GM20000 (cell line): ENCODE results near the gene PAH.
"Not testable (repeated sequence)": the region's sequence is repeated elsewhere in the genome, so short reads cannot be mapped to it uniquely, and the experiment has no call there.

Experiments
- DNase-seq: peaks from one replicate; pipeline ENCODE4 v3.0.0; 2012; ENCODE audit warnings: low spot score
- CTCF ChIP-seq: IDR thresholded peaks from 2 replicates; pipeline ENCODE4 v1.5.1; 2012; ENCODE audit warnings: mild to moderate bottlenecking, control low read depth; ENCODE audit errors: extremely low read depth, missing control alignments

Gene PAH

GRCh38 chr12:102851246-102851645, 65.8 kb downstream of the PAH start:
- TF ChIP-seq CTCF, result no peak
- DNase-seq, result no peak

GRCh38 chr12:102849722-102850447, 67.2 kb downstream of the PAH start:
- no peak for TF ChIP-seq CTCF
- no peak for DNase-seq

- no peak for TF ChIP-seq CTCF
- DNase-seq, result no peak
Observed at GRCh38 chr12:102848832-102849231, 68.2 kb downstream of the PAH start.

- TF ChIP-seq CTCF, result no peak
- DNase-seq, result no peak
Observed at GRCh38 chr12:102847131-102847530, 69.9 kb downstream of the PAH start.

GRCh38 chr12:102833687-102834441, 83.2 kb downstream of the PAH start:
- no peak for TF ChIP-seq CTCF
- DNase-seq, result peak; percentile 10

GRCh38 chr12:102832826-102833225, 84.2 kb downstream of the PAH start:
- not testable (repeated sequence) for DNase-seq

- DNase-seq, result peak; percentile 22
- TF ChIP-seq CTCF, result no peak
Observed at GRCh38 chr12:102824218-102824835, 92.7 kb downstream of the PAH start.
